B cell (primary cell): ENCODE measurements around the gene PIMREG. TPM values are rescaled to one million over a fixed set of nuclear protein-coding genes. Genes with fewer than 3 reads are reported as not detected.

Experiments used
- ATAC-seq: fragments of 200-7000 bp; cut with Tn5 transposase; one replicate; pipeline ENCODE4 v1.10.0; 2021; ENCODE audit warnings: low read depth, mild to moderate bottlenecking, moderate number of reproducible peaks, moderate library complexity
- CTCF ChIA-PET: fragments of 350-600 bp; sonication (Branson Sonifier 250); formaldehyde crosslinking; loops from one replicate; lab custom pipeline; 2021; ENCODE audit warnings: antibody characterized with exemption, inconsistent platforms; lab: Charles Lee
- POLR2A ChIA-PET: fragments of 350-600 bp; sonication (Branson Sonifier 250); formaldehyde crosslinking; loops from one replicate; lab custom pipeline; 2021; ENCODE audit warnings: antibody characterized with exemption; lab: Charles Lee
- DNase-seq: peaks from one replicate; pipeline ENCODE4 v3.0.0; 2013
- H2AFZ ChIP-seq: 2 replicates; pipeline ENCODE4 v1.6.1; 2012; ENCODE audit warnings: mild to moderate bottlenecking, low read depth, low read length; ENCODE audit not compliant: insufficient read depth, poor library complexity, severe bottlenecking
- H3K27ac ChIP-seq, 2 donors: 1 replicate in 1 of 2; 2 replicates in 1 of 2; pipeline ENCODE4 v1.5.1; 2012 to 2013; ENCODE audit warnings: low read length in 2 of 2, mild to moderate bottlenecking in 2 of 2, moderate library complexity in 1 of 2
- H3K27me3 ChIP-seq, 4 experiments: fragments of 200-600 bp in 1 of 4; sonication (generic) in 1 of 4; replicated peaks in 1 of 4; 1 replicate in 2 of 4; 2 replicates in 2 of 4; pipeline versions ENCODE4 v1.6.1 to v1.7.0; 2013 to 2016; ENCODE audit warnings: low read length in 3 of 4, mild to moderate bottlenecking in 2 of 4, mixed read lengths in 1 of 4, moderate library complexity in 1 of 4; ENCODE audit not compliant: insufficient read depth in 4 of 4, control insufficient read depth in 3 of 4; ENCODE audit errors: control extremely low read depth in 1 of 4
- H3K36me3 ChIP-seq, 2 experiments: replicated peaks in 1 of 2; 1 replicate in 1 of 2; 2 replicates in 1 of 2; pipeline versions ENCODE4 v1.6.1 to v1.7.1; 2013; ENCODE audit warnings: low read length in 1 of 2; ENCODE audit not compliant: insufficient read depth in 2 of 2, control insufficient read depth in 1 of 2; ENCODE audit errors: control extremely low read depth in 1 of 2, extremely low read depth in 1 of 2
- H3K4me1 ChIP-seq, 2 donors: fragments of 200-600 bp in 1 of 2; sonication (generic) in 1 of 2; 1 replicate in 1 of 2; 2 replicates in 1 of 2; pipeline versions ENCODE4 v1.5.1 to v1.6.1; 2013 to 2017; ENCODE audit warnings: low read length in 2 of 2; ENCODE audit not compliant: control insufficient read depth in 2 of 2, insufficient read depth in 2 of 2
- H3K4me2 ChIP-seq: replicated peaks from 2 replicates; pipeline ENCODE3; 2012; ENCODE audit warnings: mild to moderate bottlenecking, low read depth, low read length; ENCODE audit not compliant: poor library complexity, severe bottlenecking
- H3K4me3 ChIP-seq, 5 experiments: fragments of 200-600 bp in 1 of 5; sonication (generic) in 1 of 5; 1 replicate in 3 of 5; 2 replicates in 2 of 5; pipeline versions ENCODE4 v1.5.1 to v1.7.0; 2011 to 2016; ENCODE audit warnings: low read length in 4 of 5, mild to moderate bottlenecking in 4 of 5, low read depth in 2 of 5, control low read depth in 1 of 5, moderate library complexity in 1 of 5; ENCODE audit not compliant: insufficient read depth in 1 of 5; ENCODE audit errors: control extremely low read depth in 1 of 5, extremely low read depth in 1 of 5
- H3K79me2 ChIP-seq: fragments of 200-600 bp; sonication (generic); one replicate; pipeline ENCODE4 v1.6.0; 2016; ENCODE audit warnings: low read length; ENCODE audit not compliant: control insufficient read depth, insufficient read depth
- H3K9ac ChIP-seq: fragments of 200-600 bp; sonication (generic); 2 replicates; pipeline ENCODE4 v1.6.1; 2017; ENCODE audit warnings: mild to moderate bottlenecking, low read length, moderate library complexity
- H3K9me3 ChIP-seq, 3 donors: one replicate each; pipeline versions ENCODE4 v1.6.1 to v1.7.1; 2013; ENCODE audit warnings: low read length in 2 of 3; ENCODE audit not compliant: control insufficient read depth in 2 of 3, insufficient read depth in 1 of 3; ENCODE audit errors: control extremely low read depth in 1 of 3
- H4K20me1 ChIP-seq: 2 replicates; pipeline ENCODE4 v1.6.0; 2012; ENCODE audit warnings: mild to moderate bottlenecking, low read length; ENCODE audit not compliant: insufficient read depth, control insufficient read depth, poor library complexity, severe bottlenecking
- H3K27ac Mint-ChIP-seq: one replicate; pipeline ENCODE4 v1.8.0; 2021; ENCODE audit warnings: mixed read lengths
- H3K27me3 Mint-ChIP-seq: one replicate; pipeline ENCODE4 v1.8.0; 2021; ENCODE audit warnings: mixed read lengths
- H3K4me1 Mint-ChIP-seq: one replicate; pipeline ENCODE4 v1.8.0; 2021; ENCODE audit warnings: mixed read lengths
- H3K4me3 Mint-ChIP-seq: one replicate; pipeline ENCODE4 v1.8.0; 2021; ENCODE audit warnings: mixed read lengths
- H3K9me3 Mint-ChIP-seq: one replicate; pipeline ENCODE4 v1.8.0; 2022; ENCODE audit warnings: mixed read lengths; ENCODE audit not compliant: insufficient read depth
- CTCF ChIP-seq: fragments of 200-600 bp; IDR thresholded peaks from one replicate; pipeline ENCODE4 v1.8.0; 2022; ENCODE audit warnings: antibody characterized with exemption, mild to moderate bottlenecking
- EZH2 ChIP-seq: IDR thresholded peaks from 2 replicates; pipeline ENCODE4 v1.6.1; 2012; ENCODE audit warnings: borderline replicate concordance, low read depth, mild to moderate bottlenecking, moderate library complexity, low read length; ENCODE audit not compliant: insufficient read depth, poor library complexity, severe bottlenecking
- WGBS: methylation state at CpG from one replicate; pipeline ENCODE4 v1.1.5; 2013; ENCODE audit warnings: missing lambda C conversion rate; ENCODE audit not compliant: insufficient coverage; 5-methylcytosine and 5-hydroxymethylcytosine counted together
- intact Hi-C: fragments of 100-400 bp; cut with micrococcal nuclease; formaldehyde crosslinking; loops from one replicate; pipeline ENCODE4 v1.10.0; 2022
- polyA plus RNA-seq: library from polyadenylated mRNA; depleted of rRNA; stranded (reverse); fragments of >200 nt; gene quantifications from 2 replicates; pipeline ENCODE4 v1.2.3, GENCODE V29; 2012
- total RNA-seq, 2 donors: library from RNA; stranded (reverse); fragments of 120-200 nt in 1 of 2; gene quantifications; 1 replicate in 1 of 2; 2 replicates in 1 of 2; pipeline versions ENCODE4 v1.2.3 to v1.2.4, GENCODE V29; 2013 to 2022

Gene PIMREG
- total and polyA plus RNA-seq, 2 donors (not counting 1 experiment from before 2014, with no cell fraction given) = 0.21 TPM; not detected in 1

GRCh38 chr17:6489016-6489550 is 44.8 kb downstream of the PIMREG start:
- Histone ChIP-seq H2AFZ (no peak overlapping the region), H3K4me1 (no peaks in the 10 kb centered on the region), H3K27ac (no peak overlapping the region), H4K20me1 (no peaks in the 10 kb centered on the region), H3K9me3 (no peaks in the 10 kb centered on the region), H3K9ac (no peak overlapping the region), H3K79me2 (no peaks in the 10 kb centered on the region), H3K4me2 (no peak overlapping the region), H3K27me3 (peaks cover 0 to 11% (median 0%) of the 10 kb centered on the region in 4 experiments), H3K36me3 (no peaks in the 10 kb centered on the region), H3K4me3 (no peak overlapping the region)
- Mint-ChIP-seq H3K4me3 (no peak overlapping the region), H3K27me3 (peaks cover 30% of the 10 kb centered on the region), H3K4me1 (no peaks in the 10 kb centered on the region), H3K9me3 (no peaks in the 10 kb centered on the region), H3K27ac (no peak overlapping the region)
- intact Hi-C loops = no loop called here
- DNase-seq = no peak
- CTCF ChIA-PET = interaction anchor here (0.6 to 0.7 kb wide), 2 partner anchors 13 to 38 kb away, joined by 3 read pairs; no protein-coding TSS in a partner anchor
- TF ChIP-seq EZH2 = no peak
- no peak for TF ChIP-seq CTCF
- no peak for ATAC-seq
- POLR2A ChIA-PET = no interaction called here
- 85% methylated on average over 5 of the region's 6 CpGs for WGBS

GRCh38 chr17:6491071-6491700 is 46.9 kb downstream of the PIMREG start:
- intact Hi-C loops = no loop called here
- no peak overlapping the region for H3K4me3 ChIP-seq
- peaks cover 8% of the 10 kb centered on the region for H3K4me1 Mint-ChIP-seq

More at GRCh38 chr17:6491071-6491700, 46.9 kb downstream of the PIMREG start:
- Mint-ChIP-seq H3K4me3 (no peak overlapping the region), H3K27me3 (peaks cover 32% of the 10 kb centered on the region), H3K27ac (no peak overlapping the region), H3K9me3 (no peaks in the 10 kb centered on the region)
- POLR2A ChIA-PET = no interaction called here
- CTCF ChIA-PET = interaction anchor here (1.3 kb wide), 1 partner anchor 18 kb away, joined by 5 read pairs; no protein-coding TSS in a partner anchor
- H3K4me1 ChIP-seq = peaks cover 10% of the 10 kb centered on the region in 2 donors
- 88% methylated on average over 3 of the region's 7 CpGs for WGBS
- no peak overlapping the region for H3K9ac ChIP-seq
- H3K36me3 ChIP-seq = no peaks in the 10 kb centered on the region
- ATAC-seq = no peak
- H3K9me3 ChIP-seq = no peaks in the 10 kb centered on the region
- DNase-seq = no peak
- no peak overlapping the region for H3K4me2 ChIP-seq
- no peak overlapping the region for H2AFZ ChIP-seq
- H3K27me3 ChIP-seq = peaks cover 0 to 9% (median 0%) of the 10 kb centered on the region in 4 experiments
- H3K27ac ChIP-seq = no peak overlapping the region
- H4K20me1 ChIP-seq = no peaks in the 10 kb centered on the region
- no peak for TF ChIP-seq EZH2
- no peak for TF ChIP-seq CTCF
- no peaks in the 10 kb centered on the region for H3K79me2 ChIP-seq
